ENCODE measurements around the gene TAS2R46.

GRCh38 chr12:11039171-11039570 lies 22.9 kb downstream of the TAS2R46 start:
- TF ChIP-seq CTCF (IDR thresholded peaks at IDR 0.05; ENCODE audit: insufficient read depth, low read length) (no peak), POLR2AphosphoS5 (IDR thresholded peaks at IDR 0.05; ENCODE audit: low read depth) (no peak), REST (IDR thresholded peaks at IDR 0.05; ENCODE audit: insufficient replicate concordance, low read depth) (no peak), GABPA (IDR thresholded peaks at IDR 0.05; ENCODE audit: low read depth) (no peak)
